HG03521 (cell line): Measurements from ENCODE around the gene DAP.
A peak's percentile ranks its signal among the peaks of the same experiment; 100 is the strongest.
"Not testable (repeated sequence)": the region's sequence is repeated elsewhere in the genome, so short reads cannot be mapped to it uniquely, and the experiment has no call there.

ENCODE experiments used
- ATAC-seq: cut with Tn5 transposase; IDR thresholded peaks from one replicate; pipeline ENCODE4 v1.9.1; 2021; ENCODE audit warnings: mild to moderate bottlenecking, moderate library complexity; ENCODE audit not compliant: unreplicated experiment

The DAP gene, protein sequence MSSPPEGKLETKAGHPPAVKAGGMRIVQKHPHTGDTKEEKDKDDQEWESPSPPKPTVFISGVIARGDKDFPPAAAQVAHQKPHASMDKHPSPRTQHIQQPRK

GRCh38 chr5:10761185-10761932 lies at the start of gene DAP:
TSS of gene DAP (minus strand) at chr5:10761234. CDS start at chr5:10761068, 166 bp downstream.
- ATAC-seq = peak; percentile 85

DNA sequence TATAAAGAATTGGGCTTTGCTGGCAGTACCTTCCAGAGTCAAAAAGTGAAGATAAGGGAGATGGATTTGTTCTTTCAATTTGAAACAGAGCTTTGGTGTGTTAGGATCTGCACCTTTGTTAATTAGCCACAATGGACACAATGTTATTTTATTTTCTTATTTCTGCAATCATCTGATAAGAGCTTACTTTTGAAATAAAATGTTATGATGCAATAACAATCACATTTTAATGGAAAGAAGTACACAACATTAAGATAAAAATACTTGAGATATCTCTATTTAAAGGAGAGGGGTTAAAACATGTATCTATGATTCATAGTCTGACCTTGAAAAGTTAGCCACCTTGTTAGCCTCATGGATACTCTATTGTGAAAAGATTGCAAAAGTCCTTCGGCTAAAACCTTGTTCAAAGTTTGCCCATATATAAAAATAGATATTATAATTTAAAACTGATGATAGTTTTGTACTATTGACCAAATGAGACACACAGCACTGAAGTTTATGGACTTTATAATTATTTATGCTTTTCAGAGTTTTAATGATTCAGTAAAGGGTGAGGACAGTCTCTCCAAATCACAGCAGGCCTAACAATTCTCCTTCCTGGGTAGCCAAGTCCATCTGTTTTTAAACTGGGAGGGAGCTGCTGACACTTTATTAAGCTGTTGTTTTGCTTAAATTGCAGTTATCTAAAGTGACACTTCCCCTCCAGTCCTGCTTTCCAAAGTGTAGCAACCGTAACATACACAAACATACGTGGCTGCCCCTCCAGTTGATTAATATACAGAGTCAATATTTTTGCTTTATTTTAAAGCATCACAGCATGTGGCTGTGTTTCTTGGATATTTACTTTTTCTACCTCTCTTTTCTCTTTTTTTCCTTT lies 47.6 kb upstream of the DAP start:
- ATAC-seq = no peak

DNA sequence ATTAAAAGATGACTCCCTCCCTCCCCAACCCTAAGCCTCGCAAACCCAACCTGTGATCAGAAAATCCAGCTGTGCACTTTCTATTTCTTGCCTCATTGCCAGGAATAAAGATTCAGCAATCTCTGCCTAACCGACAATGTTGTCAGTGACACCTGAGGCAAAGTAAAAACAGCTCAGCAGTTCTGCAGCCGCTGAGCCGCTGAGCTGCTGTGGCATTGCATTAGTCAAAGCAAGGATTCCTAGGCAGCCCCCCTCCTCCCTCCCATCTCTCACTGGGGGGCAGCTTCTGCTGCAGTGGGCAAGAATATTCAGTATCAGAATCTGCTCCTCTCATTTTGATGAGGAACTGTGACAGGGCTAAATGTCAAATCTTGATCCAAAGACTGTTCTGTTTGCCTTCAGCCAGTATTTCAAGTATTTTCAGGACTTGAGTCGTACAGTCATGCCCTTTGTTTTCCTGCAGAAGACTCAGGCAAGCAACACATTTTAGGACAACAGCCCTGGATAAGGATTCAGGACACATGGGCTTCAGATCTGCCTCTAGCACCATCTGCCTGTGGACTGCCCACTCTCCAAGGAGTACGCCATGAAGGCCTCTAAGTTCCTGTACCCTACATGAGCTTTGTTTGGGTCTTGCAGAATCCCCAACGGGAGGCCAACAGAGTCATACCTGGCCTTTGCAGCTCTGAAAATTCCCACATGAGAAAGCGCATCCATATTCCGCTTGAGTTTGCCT lies 41.1 kb upstream of the DAP start:
- no peak for ATAC-seq

DNA sequence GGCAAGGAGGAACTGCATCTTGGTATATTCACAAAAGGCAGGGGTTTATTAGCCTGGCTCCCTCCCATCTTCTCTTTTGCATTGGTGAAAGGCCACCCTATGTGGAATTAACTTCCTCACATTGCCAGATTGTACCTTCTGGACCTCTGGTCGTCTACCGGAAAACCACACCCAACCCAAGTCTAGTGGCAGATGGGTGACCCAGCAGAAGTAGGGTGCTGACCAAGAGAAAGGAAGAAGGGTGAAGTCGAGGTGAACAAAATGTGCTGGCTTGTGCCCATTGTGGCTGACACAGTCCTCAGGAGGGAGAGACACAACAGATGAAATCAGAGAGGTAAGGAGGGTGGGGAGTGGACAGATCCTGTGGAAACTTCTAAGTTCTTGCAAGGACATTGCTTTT lies 39.8 kb upstream of the DAP start:
- ATAC-seq = no peak

- no peak for ATAC-seq
These were observed 36.2 kb upstream of the DAP start for GRCh38 chr5:10797261-10797660.

GRCh38 chr5:10793785-10794184 lies 32.8 kb upstream of the DAP start:
- ATAC-seq = no peak

- no peak for ATAC-seq
These were observed 31.3 kb upstream of the DAP start for GRCh38 chr5:10792336-10792735.

DNA sequence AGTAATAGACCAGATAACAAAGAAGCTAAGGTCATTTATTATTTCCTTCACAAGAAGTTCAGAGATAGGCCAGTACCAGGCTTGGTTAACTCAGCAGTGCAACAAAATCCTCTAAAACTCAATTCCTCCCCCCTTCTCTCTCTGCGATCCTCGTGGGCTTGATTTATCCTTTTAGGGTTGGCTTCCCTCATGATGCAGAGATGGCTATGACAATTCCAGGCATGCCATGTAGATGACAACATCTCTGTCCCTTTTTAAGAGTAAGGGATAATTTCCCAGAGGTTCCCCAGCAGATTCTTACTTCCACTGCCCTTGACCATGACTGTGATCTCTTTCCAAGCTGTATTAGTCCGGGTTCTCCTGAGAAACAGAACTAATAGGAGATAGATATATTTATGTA lies 28.7 kb upstream of the DAP start:
- ATAC-seq = no peak

DNA sequence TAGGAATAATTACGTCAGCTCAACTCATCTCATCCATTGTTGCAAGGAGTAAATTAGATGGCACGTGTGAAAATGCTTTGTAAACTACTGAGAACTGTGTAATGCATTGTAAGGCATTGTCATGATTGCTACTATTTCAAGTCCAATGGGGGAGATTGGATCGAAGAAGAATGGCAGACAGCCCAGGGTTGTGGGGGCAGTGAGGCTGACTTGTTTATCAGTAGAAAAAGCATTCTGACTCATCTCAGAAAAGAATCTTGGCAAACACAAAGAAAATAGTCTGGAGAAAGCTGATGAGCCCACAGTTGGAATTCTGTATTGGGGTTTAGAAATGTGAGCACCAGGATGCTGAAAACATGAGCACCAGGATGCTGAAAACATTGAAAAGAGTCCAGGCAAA lies 28.0 kb upstream of the DAP start:
- ATAC-seq = no peak

DNA sequence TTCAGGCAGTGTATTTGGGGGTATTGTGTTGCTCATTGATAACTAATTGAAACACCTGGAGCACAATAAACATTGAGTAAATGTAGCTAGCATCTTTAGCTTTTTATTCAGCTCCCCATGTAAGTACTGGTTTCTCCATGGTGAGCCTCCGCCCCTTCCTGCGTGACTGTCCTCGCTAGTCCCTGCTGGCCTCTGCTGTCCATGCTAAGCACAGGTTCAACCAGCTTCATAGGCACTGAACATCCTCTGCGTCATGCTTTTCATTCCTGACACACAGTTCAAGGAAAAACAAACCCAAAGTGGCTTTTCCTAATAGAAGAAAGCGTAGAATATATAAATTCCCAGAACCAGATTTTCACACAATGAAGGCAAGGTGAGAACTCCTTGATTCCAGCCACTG lies 27.3 kb upstream of the DAP start:
- no peak for ATAC-seq

DNA sequence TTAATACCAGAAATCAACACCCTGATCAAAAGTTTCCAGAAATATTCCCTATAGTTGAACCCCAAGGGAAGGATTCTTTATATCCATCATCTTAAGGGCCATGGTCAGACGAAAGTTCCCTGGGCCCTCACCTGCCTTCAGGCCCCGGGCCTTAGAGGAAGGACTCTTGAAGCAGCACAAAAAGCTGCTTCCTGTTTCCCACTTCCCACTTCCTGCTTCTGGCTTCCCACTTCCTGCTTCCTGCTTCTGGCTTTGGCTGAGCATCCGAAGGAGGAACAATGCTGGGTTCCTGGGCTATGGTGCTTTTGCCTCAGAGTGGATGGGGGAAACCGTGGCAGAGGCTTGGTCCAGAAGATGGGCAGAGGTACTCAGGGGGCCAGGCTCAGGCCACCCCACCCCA lies 25.8 kb upstream of the DAP start:
- no peak for ATAC-seq

GRCh38 chr5:10780208-10780607 lies 19.2 kb upstream of the DAP start:
- ATAC-seq = not testable (repeated sequence)

DNA sequence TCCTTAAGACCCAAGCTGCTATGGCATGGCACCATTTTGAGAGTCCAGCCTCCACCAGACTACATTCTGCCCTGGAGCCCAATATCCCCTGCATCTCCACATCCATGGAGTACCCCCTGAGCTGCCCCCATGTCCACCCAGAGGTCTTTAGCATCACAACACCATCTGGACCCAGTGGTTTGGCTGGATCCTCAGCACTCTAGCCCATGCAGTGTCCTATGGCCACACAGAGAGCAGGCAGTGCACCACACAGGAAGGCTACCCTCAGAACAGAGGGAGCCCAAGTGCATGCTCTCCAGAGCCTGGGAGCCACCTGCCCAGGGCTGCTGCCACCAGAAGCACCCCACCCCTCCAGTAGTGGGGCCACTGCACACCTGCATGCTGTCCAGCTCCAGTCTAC lies 18.6 kb upstream of the DAP start:
- no peak for ATAC-seq

GRCh38 chr5:10778179-10778910 lies 17.3 kb upstream of the DAP start:
- no peak for ATAC-seq

DNA sequence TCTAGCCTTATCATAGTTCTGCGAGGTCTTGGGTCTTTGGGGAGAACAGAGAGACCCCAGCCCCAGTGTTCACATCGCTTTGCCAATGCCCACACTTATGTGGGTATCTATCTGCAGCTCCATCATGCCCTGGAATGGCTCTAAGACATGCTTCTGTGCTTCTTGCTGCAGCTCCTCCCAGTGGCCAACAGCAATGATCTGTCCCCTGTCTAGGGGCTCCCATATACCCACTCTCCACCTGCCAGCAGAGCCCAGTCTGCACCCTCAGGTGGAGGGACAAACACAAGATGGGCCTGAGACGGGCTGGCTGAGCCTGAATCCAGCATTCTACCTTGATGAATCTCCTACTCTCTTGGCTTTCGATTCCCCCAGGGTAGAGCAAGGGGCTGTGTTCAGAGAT lies 14.6 kb upstream of the DAP start:
- no peak for ATAC-seq

DNA sequence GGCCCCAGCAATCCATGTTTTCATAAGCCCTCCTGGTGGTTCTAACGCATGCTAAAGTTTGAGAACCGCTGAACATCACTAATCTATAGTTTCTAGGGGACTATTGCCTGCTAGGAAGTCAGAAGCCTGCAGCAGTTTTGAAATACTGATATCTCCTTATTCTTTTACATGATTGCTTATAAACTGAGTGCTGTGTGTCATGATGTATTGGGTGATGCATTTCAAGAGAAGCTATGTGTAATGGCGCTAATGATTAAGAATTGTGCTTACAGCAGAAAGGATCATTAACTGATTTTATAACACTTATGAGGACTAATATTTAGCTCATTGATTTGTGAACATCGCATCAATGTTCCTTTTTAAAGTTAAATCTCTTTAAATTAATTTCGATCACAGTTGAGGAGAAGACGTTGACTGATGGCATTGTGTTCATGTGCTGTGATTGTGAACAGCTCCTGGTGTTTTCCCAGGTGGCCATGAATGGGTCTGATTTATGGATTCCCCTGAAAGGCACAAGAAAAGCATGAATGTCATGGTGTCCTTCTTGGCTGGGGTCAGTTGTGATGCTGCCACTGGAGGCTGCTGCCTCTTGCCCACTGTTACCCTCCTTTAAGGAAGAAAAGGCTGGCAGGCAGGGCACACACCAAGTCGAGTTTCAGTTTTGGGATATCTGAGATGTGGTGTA lies 12.0 kb upstream of the DAP start:
- no peak for ATAC-seq

GRCh38 chr5:10768328-10768899 lies 7.4 kb upstream of the DAP start:
- ATAC-seq = no peak

GRCh38 chr5:10762776-10763500 lies 1.9 kb upstream of the DAP start:
- no peak for ATAC-seq
